ENCODE data around the gene CACNG5. TPM values are rescaled to one million over a fixed set of nuclear protein-coding genes. Genes with fewer than 3 reads are reported as not detected.

Gene CACNG5
- total RNA-seq, 4 donors from 2014 or later = not detected

- 74% methylated on average over 8 of the region's 11 CpGs for WGBS
- H3K27ac ChIP-seq (replicated peaks in 1 of 4) = no peak overlapping the region
- no peaks in the 10 kb centered on the region for H3K36me3 ChIP-seq
- peaks cover 0 to 7% (median 2%) of the 10 kb centered on the region in 4 donors for H3K4me1 ChIP-seq
- intact Hi-C loops (cut with DNase I) = no loop called here
- H3K9me3 ChIP-seq = no peaks in the 10 kb centered on the region
- no peak for DNase-seq (ENCODE audit: extremely low spot score)
- H3K4me3 ChIP-seq = no peak overlapping the region
- peaks cover 0 to 80% (median 21%) of the 10 kb centered on the region in 4 donors for H3K27me3 ChIP-seq
- TF ChIP-seq EP300 (IDR thresholded peaks at IDR 0.05) (no peak), POLR2AphosphoS5 (IDR thresholded peaks at IDR 0.05) (no peak), POLR2A (IDR thresholded peaks at IDR 0.05; ENCODE audit: low read depth) (no peak)
- TF ChIP-seq, protein P1, sequence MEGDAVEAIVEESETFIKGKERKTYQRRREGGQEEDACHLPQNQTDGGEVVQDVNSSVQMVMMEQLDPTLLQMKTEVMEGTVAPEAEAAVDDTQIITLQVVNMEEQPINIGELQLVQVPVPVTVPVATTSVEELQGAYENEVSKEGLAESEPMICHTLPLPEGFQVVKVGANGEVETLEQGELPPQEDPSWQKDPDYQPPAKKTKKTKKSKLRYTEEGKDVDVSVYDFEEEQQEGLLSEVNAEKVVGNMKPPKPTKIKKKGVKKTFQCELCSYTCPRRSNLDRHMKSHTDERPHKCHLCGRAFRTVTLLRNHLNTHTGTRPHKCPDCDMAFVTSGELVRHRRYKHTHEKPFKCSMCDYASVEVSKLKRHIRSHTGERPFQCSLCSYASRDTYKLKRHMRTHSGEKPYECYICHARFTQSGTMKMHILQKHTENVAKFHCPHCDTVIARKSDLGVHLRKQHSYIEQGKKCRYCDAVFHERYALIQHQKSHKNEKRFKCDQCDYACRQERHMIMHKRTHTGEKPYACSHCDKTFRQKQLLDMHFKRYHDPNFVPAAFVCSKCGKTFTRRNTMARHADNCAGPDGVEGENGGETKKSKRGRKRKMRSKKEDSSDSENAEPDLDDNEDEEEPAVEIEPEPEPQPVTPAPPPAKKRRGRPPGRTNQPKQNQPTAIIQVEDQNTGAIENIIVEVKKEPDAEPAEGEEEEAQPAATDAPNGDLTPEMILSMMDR (IDR thresholded peaks at IDR 0.05) = no peak
Measured at GRCh38 chr17:66836063-66837005, 1.4 kb downstream of the CACNG5 start.

- no peaks in the 10 kb centered on the region for H3K9me3 ChIP-seq
- H3K4me3 ChIP-seq = no peak overlapping the region
- no peak for DNase-seq (ENCODE audit: extremely low spot score)
- H3K36me3 ChIP-seq = no peaks in the 10 kb centered on the region
- 85% methylated on average over 1 of the region's 1 CpG for WGBS
- H3K4me1 ChIP-seq = peaks cover 0 to 7% (median 2%) of the 10 kb centered on the region in 4 donors
- H3K27ac ChIP-seq (replicated peaks in 1 of 4) = no peak overlapping the region
- H3K27me3 ChIP-seq = peaks cover 0 to 78% (median 19%) of the 10 kb centered on the region in 4 donors
- TF ChIP-seq POLR2AphosphoS5 (IDR thresholded peaks at IDR 0.05) (no peak), EP300 (IDR thresholded peaks at IDR 0.05) (no peak), POLR2A (IDR thresholded peaks at IDR 0.05; ENCODE audit: low read depth) (no peak)
- TF ChIP-seq, protein P1 (IDR thresholded peaks at IDR 0.05) = no peak
- intact Hi-C loops (cut with DNase I) = no loop called here
Measured at GRCh38 chr17:66837226-66837625, 2.3 kb downstream of the CACNG5 start.

DNA sequence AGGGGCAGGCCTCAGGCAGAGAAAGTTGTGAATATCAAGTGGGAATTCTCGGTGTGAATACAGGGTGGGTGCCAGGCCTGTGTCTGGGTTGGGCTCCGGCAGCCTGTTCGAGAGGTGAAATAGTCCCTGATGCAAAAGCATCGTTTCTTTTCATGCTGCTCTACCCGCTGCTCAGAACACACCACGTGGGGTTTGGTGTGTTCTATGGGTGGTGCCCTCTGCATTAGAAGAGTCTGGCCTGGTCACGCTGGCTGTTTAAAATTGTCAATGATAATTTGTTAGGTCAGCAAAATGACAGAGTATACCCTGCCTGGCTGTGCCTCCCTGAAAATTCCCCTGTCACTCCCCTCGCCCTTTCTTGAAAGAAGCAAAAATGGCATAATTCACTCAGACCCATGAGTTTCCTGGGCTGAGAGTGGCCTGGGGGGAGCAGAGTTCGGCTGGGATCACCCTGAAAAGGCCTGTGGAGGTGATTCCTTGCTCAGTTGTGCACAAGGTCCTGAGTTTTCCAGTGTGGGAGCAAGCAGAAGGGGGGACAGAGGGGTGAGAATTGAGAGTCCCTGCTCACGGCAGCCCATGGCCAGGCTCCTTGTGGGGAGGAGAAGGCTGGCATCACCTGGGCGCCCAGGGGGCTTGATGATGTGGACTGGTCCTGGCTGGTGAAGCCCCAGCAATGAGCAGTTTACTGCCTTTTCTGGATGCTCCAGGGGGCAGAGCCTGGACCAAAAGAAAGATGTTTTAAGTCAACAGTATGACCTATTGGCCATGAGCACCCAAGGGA lies 3.2 kb downstream of the CACNG5 start:
- TF ChIP-seq, protein P1 (IDR thresholded peaks at IDR 0.05) = no peak
- no peak for TF ChIP-seq EP300 (IDR thresholded peaks at IDR 0.05)
- TF ChIP-seq POLR2AphosphoS5 (IDR thresholded peaks at IDR 0.05) = no peak
- 83% methylated on average over 10 of the region's 11 CpGs for WGBS
- H3K4me3 ChIP-seq = no peak overlapping the region
- H3K4me1 ChIP-seq = peaks cover 0 to 7% (median 2%) of the 10 kb centered on the region in 4 donors
- H3K27ac ChIP-seq (replicated peaks in 1 of 4) = no peak overlapping the region
- DNase-seq (ENCODE audit: extremely low spot score) = no peak
- H3K27me3 ChIP-seq = peaks cover 0 to 76% (median 18%) of the 10 kb centered on the region in 4 donors
- H3K36me3 ChIP-seq = no peaks in the 10 kb centered on the region
- H3K9me3 ChIP-seq = no peaks in the 10 kb centered on the region
- intact Hi-C loops (cut with DNase I) = no loop called here

DNA sequence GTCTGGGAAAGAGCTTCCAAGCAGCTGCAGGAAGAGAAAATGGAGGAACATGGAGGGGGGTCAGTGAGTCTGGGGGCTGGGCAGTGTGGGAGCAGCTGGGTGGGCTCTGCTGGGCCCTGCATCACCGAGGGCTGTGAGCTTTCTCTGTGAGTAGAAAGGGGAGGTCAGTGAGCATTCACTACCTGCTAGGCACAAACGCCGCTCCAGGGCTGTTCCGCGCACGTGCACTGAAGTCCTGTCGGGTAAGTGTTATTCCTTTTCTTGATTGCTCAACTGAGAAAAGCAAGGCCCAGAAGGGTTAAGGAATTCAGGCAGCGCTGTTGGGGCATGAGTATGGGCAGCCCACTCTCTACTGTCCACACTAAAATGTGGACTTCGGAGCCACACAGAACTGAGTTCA lies 4.7 kb downstream of the CACNG5 start:
- Histone ChIP-seq H3K4me1 (peaks cover 0 to 7% (median 2%) of the 10 kb centered on the region in 4 donors), H3K9me3 (no peaks in the 10 kb centered on the region), H3K4me3 (no peak overlapping the region), H3K36me3 (no peaks in the 10 kb centered on the region), H3K27me3 (peaks cover 0 to 60% (median 12%) of the 10 kb centered on the region in 4 donors), H3K27ac (replicated peaks in 1 of 4) (no peak overlapping the region)
- intact Hi-C loops (cut with DNase I) = no loop called here
- no peak for DNase-seq (ENCODE audit: extremely low spot score)
- WGBS = 75% methylated on average over 4 of the region's 9 CpGs
- TF ChIP-seq POLR2A (IDR thresholded peaks at IDR 0.05; ENCODE audit: low read depth) (no peak), POLR2AphosphoS5 (IDR thresholded peaks at IDR 0.05) (no peak), EP300 (IDR thresholded peaks at IDR 0.05) (no peak)
- TF ChIP-seq, protein P1 (IDR thresholded peaks at IDR 0.05) = no peak
